Peyer's patch (tissue), 4 donors: ENCODE data around the gene PRKCG. TPM values are rescaled to one million over a fixed set of nuclear protein-coding genes. Genes with fewer than 3 reads are reported as not detected.
"Not testable (repeated sequence)": the region's sequence is repeated elsewhere in the genome, so short reads cannot be mapped to it uniquely, and the experiment has no call there.

Experiments
- DNase-seq, 3 donors: peaks; one replicate each; pipeline ENCODE4 v3.0.0-alpha.2; 2017 to 2019
- H3K27ac ChIP-seq, 4 donors: fragments of 200-600 bp; sonication (generic); one replicate each; pipeline ENCODE4 v1.5.1; 2016 to 2019
- H3K27me3 ChIP-seq, 2 donors: fragments of 200-600 bp; sonication (generic); one replicate each; pipeline ENCODE4 v1.5.1; 2019
- H3K36me3 ChIP-seq, 3 donors: fragments of 200-600 bp; sonication (generic); one replicate each; pipeline ENCODE4 v1.5.1; 2016 to 2019
- H3K4me1 ChIP-seq, 4 donors: fragments of 200-600 bp; sonication (generic); one replicate each; pipeline ENCODE4 v1.5.1; 2016 to 2019
- H3K4me3 ChIP-seq, 4 donors: fragments of 200-600 bp; sonication (generic); 1 replicate in 3 of 4; 2 replicates in 1 of 4; pipeline ENCODE4 v1.5.1; 2016 to 2019; ENCODE audit warnings: mild to moderate bottlenecking in 1 of 4
- H3K9me3 ChIP-seq, 4 donors: fragments of 200-600 bp; sonication (generic); one replicate each; pipeline ENCODE4 v1.5.1; 2016 to 2019; ENCODE audit warnings: mild to moderate bottlenecking in 1 of 4
- POLR2A ChIP-seq, 2 donors: fragments of 450-650 bp; IDR thresholded peaks; one replicate each; pipeline ENCODE4 v1.5.1; 2017; ENCODE audit warnings: antibody characterized with exemption in 2 of 2, mild to moderate bottlenecking in 2 of 2, moderate library complexity in 2 of 2
- total RNA-seq, 4 donors: library from RNA; depleted of rRNA; stranded (reverse); fragments of >200 nt; gene quantifications; one replicate each; pipeline ENCODE4 v1.1.0, GENCODE V29; 2016
- TF ChIP-seq, protein P1 (sequence below), 6 experiments: fragments of 450-650 bp in 4 of 6; fragments of 200-600 bp in 2 of 6; sonication (generic) in 1 of 6; IDR thresholded peaks; one replicate each; pipeline ENCODE4 v1.5.1; 2017 to 2019; ENCODE audit warnings: antibody characterized with exemption in 6 of 6, mild to moderate bottlenecking in 3 of 6, moderate library complexity in 1 of 6

PRKCG gene
- total RNA-seq, 4 donors from 2014 or later = 0.47 to 2.5 TPM; not detected in 2

DNA sequence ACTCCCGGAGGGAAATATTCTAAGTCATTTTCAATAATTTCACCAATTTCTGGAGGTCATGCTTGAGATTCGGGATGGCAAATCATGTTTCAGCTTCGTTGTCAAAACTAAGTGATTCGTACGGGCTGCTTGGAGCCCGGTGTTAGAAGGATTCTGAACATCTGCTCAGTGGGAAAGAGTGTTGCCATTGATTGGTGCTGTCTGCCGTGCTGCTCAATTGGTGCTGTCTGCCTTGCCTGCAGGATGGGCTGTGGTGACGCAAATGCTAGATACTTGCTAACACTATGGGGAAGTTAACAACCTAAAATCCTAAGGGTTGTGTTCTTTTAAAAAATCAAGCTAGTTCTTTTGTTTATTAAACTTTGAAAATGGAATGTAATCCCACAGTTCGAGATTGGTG is 63.4 kb downstream of the PRKCG start:
- no peak for TF ChIP-seq POLR2A (IDR thresholded peaks at IDR 0.05)
- TF ChIP-seq, protein P1, sequence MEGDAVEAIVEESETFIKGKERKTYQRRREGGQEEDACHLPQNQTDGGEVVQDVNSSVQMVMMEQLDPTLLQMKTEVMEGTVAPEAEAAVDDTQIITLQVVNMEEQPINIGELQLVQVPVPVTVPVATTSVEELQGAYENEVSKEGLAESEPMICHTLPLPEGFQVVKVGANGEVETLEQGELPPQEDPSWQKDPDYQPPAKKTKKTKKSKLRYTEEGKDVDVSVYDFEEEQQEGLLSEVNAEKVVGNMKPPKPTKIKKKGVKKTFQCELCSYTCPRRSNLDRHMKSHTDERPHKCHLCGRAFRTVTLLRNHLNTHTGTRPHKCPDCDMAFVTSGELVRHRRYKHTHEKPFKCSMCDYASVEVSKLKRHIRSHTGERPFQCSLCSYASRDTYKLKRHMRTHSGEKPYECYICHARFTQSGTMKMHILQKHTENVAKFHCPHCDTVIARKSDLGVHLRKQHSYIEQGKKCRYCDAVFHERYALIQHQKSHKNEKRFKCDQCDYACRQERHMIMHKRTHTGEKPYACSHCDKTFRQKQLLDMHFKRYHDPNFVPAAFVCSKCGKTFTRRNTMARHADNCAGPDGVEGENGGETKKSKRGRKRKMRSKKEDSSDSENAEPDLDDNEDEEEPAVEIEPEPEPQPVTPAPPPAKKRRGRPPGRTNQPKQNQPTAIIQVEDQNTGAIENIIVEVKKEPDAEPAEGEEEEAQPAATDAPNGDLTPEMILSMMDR (IDR thresholded peaks at IDR 0.05) = no peak
- H3K27me3 ChIP-seq = peaks cover 0 to 12% of the 10 kb centered on the region in 2 donors
- DNase-seq = no peak
- H3K36me3 ChIP-seq = no peaks in the 10 kb centered on the region
- H3K27ac ChIP-seq = no peak overlapping the region
- no peak overlapping the region for H3K4me3 ChIP-seq
- no peaks in the 10 kb centered on the region for H3K4me1 ChIP-seq
- peaks cover 0 to 7% (median 0%) of the 10 kb centered on the region in 4 donors for H3K9me3 ChIP-seq

DNA sequence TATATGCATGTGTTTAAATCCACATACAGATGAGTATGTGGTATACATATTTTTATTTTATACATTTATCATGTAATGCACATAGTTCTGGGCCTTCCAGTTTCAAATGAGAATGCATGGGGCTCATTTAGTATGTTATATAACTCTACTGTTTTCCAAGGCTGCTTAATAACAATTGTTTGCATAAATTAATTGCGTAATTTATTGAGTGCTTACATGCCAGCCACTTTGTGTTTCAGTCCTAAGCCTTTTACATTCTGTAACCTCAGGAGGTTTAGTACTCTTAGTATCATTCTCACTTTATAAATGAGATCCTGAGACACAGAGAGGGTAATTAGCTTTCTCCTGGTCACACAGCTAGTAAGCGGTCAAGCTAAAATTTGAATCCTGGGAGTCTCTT is 64.0 kb downstream of the PRKCG start:
- Histone ChIP-seq H3K4me1 (no peaks in the 10 kb centered on the region), H3K9me3 (peaks cover 0 to 7% (median 0%) of the 10 kb centered on the region in 4 donors), H3K36me3 (no peaks in the 10 kb centered on the region), H3K4me3 (no peak overlapping the region), H3K27ac (no peak overlapping the region), H3K27me3 (peaks cover 0 to 12% of the 10 kb centered on the region in 2 donors)
- TF ChIP-seq, protein P1 (IDR thresholded peaks at IDR 0.05) = no peak
- no peak for TF ChIP-seq POLR2A (IDR thresholded peaks at IDR 0.05)
- no peak for DNase-seq

DNA sequence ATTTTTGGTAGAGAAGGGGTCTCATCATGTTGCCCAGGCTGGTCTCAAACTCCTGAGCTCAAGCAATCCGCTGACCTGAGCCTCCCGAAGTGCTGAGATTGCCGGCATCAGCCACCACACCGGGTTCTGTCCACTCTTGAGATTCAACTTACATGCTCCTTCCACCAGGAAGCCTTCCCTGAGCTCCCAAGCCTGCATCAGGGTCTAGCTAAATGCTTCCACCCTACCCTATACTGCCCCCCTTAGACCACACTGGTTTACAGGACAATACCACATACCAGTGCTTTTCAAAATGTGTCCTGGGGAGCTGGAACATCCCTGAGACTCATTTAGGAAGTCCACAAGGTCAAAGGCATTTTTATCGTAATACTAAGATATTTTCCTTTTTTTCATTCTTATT is 65.6 kb downstream of the PRKCG start:
- H3K27ac ChIP-seq = no peak overlapping the region
- no peaks in the 10 kb centered on the region for H3K36me3 ChIP-seq
- no peak for TF ChIP-seq POLR2A (IDR thresholded peaks at IDR 0.05)
- TF ChIP-seq, protein P1 (IDR thresholded peaks at IDR 0.05) = no peak
- no peaks in the 10 kb centered on the region for H3K4me1 ChIP-seq
- H3K4me3 ChIP-seq = no peak overlapping the region
- no peaks in the 10 kb centered on the region for H3K9me3 ChIP-seq
- no peak for DNase-seq
- H3K27me3 ChIP-seq = peaks cover 0 to 3% of the 10 kb centered on the region in 2 donors

DNA sequence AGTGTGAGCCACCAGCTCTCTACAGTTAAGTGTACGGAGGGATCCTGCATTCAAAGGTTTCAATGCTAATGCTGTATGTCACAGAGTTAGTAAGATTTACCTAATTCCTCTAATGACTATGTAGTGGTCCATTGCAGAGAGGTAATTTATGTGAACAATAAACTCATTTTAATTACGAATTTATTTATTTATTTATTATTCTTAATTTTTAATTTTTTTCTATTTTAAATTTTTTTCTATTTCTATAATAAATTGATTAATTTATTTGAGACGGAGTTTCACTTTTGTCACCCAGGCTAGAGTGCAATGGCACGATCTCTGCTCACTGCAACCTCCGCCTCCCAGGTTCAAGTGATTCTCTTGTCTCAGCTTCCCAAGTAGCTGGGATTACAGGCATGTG is 66.6 kb downstream of the PRKCG start:
- not testable (repeated sequence) for H3K4me3 ChIP-seq, H3K4me1 ChIP-seq, H3K27me3 ChIP-seq, H3K36me3 ChIP-seq, DNase-seq, H3K9me3 ChIP-seq, H3K27ac ChIP-seq

DNA sequence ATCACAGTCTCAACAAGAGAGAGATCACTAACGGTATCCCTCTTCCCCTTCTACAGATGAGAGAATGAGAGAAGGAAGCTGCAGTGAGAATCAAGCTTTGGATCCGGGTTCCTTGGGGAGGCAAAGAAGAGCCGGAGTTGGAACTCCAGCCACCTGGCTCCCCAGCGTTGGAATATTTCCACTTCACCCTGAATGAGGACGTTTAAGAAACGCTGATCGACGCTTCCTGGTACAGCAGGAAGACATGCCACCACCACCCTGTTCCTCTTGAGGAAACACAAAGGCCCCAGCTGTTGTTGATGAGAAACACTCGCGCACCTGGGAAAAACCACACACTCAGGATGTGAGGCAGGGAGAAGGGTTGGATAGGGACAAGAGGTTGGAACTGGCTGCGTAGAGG is 69.4 kb downstream of the PRKCG start:
- Histone ChIP-seq H3K36me3 (no peaks in the 10 kb centered on the region), H3K27ac (no peak overlapping the region), H3K4me1 (no peaks in the 10 kb centered on the region), H3K4me3 (no peak overlapping the region), H3K9me3 (no peaks in the 10 kb centered on the region), H3K27me3 (no peaks in the 10 kb centered on the region)
- TF ChIP-seq POLR2A (IDR thresholded peaks at IDR 0.05) = no peak
- TF ChIP-seq, protein P1 (IDR thresholded peaks at IDR 0.05) = no peak
- no peak for DNase-seq

DNA sequence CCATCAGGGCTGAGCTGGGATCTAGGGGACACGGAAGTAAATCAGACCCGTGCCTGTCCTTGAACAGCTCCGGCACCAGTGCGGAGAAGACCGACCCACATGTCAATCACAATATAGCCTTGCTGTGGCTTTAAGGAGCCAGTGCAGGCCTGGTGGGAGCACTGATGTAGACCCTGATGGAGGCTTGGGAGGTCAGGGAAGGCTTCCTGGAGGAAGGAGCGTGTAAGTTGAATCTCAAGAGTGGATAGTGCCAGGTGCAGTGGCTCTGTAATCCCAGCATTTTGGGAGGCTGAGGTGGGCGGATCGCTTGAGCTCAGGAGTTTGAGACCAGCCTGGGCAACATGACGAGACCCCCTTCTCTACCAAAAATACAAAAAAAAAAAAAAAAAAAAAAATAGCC is 70.0 kb downstream of the PRKCG start:
- Histone ChIP-seq H3K9me3 (no peaks in the 10 kb centered on the region), H3K27ac (no peak overlapping the region), H3K4me1 (no peaks in the 10 kb centered on the region), H3K27me3 (no peaks in the 10 kb centered on the region), H3K36me3 (no peaks in the 10 kb centered on the region), H3K4me3 (no peak overlapping the region)
- DNase-seq = no peak
- TF ChIP-seq, protein P1 (IDR thresholded peaks at IDR 0.05) = no peak
- TF ChIP-seq POLR2A (IDR thresholded peaks at IDR 0.05) = no peak
